OCI-LY7 (cell line): ENCODE results near the gene TIGD6. TPM values are rescaled to one million over a fixed set of nuclear protein-coding genes. Genes with fewer than 3 reads are reported as not detected.

Experiments used
- BruUV-seq: library from RNA; stranded (reverse); fragments of 400-500 nt; replicated peaks from 2 replicates; lab custom pipeline; 2021; lab: Mats Ljungman, UMichigan
- CTCF ChIA-PET: fragments of 300-600 bp; sonication (Branson Sonifier 250); formaldehyde crosslinking; loops from one replicate; lab custom pipeline; 2022; ENCODE audit warnings: antibody characterized with exemption; ENCODE audit not compliant: unreplicated experiment; lab: Charles Lee
- POLR2A ChIA-PET: fragments of 300-600 bp; sonication (Branson Sonifier 250); formaldehyde crosslinking; loops from one replicate; lab custom pipeline; 2022; ENCODE audit warnings: antibody characterized with exemption; lab: Charles Lee
- DNase-seq: peaks from one replicate; pipeline ENCODE4 v3.0.0-alpha.2; 2015; ENCODE audit warnings: low spot score
- H2AFZ ChIP-seq: fragments of 200-600 bp; sonication (generic), shearing (Covaris generic); 2 replicates; pipeline ENCODE4 v1.6.1; 2014; ENCODE audit warnings: mild to moderate bottlenecking, antibody characterized with exemption, low read length, moderate library complexity
- H3K27ac ChIP-seq: fragments of 200-600 bp; sonication (generic); 2 replicates; pipeline ENCODE4 v1.5.1; 2014; ENCODE audit warnings: mixed run types, low read depth, mild to moderate bottlenecking, moderate library complexity, low read length, inconsistent platforms; ENCODE audit not compliant: poor library complexity, severe bottlenecking
- H3K36me3 ChIP-seq: fragments of 200-600 bp; sonication (generic); 2 replicates; pipeline ENCODE4 v1.6.1; 2014; ENCODE audit warnings: mild to moderate bottlenecking, antibody characterized with exemption, low read length, moderate library complexity, mixed read lengths; ENCODE audit not compliant: insufficient read depth
- H3K4me1 ChIP-seq: fragments of 200-600 bp; sonication (generic); 2 replicates; pipeline ENCODE4 v1.5.1; 2014; ENCODE audit warnings: mild to moderate bottlenecking, low read length; ENCODE audit not compliant: insufficient read depth, poor library complexity, severe bottlenecking
- H3K4me2 ChIP-seq: fragments of 200-600 bp; sonication (generic); 2 replicates; pipeline ENCODE4 v1.6.1; 2014; ENCODE audit warnings: mild to moderate bottlenecking, low read length
- H3K4me3 ChIP-seq: fragments of 200-600 bp; sonication (generic); 2 replicates; pipeline ENCODE4 v1.5.1; 2014; ENCODE audit warnings: mild to moderate bottlenecking, low read depth, low read length; ENCODE audit not compliant: poor library complexity, severe bottlenecking
- H3K79me2 ChIP-seq: fragments of 200-600 bp; sonication (generic); 2 replicates; pipeline ENCODE4 v1.6.1; 2016; ENCODE audit warnings: low read depth, mild to moderate bottlenecking, low read length, moderate library complexity, mixed read lengths; ENCODE audit not compliant: insufficient read depth
- H3K9me2 ChIP-seq: fragments of 200-600 bp; sonication (generic); 2 replicates; pipeline ENCODE4 v1.6.1; 2016; ENCODE audit warnings: mild to moderate bottlenecking, low read length, mixed read lengths; ENCODE audit not compliant: insufficient read depth
- H3K9me3 ChIP-seq: fragments of 200-600 bp; sonication (generic); 2 replicates; pipeline ENCODE4 v1.6.1; 2014; ENCODE audit warnings: mild to moderate bottlenecking, mixed run types, low read length, mixed read lengths
- H4K20me1 ChIP-seq: fragments of 200-600 bp; sonication (generic); 2 replicates; pipeline ENCODE4 v1.6.1; 2014; ENCODE audit warnings: mild to moderate bottlenecking, antibody characterized with exemption, low read length, moderate library complexity, mixed read lengths; ENCODE audit not compliant: insufficient read depth
- EZH2phosphoT487 ChIP-seq: fragments of 200-600 bp; sonication (generic); IDR thresholded peaks from 2 replicates; pipeline ENCODE4 v1.6.1; 2018; ENCODE audit warnings: low read depth, borderline replicate concordance, mild to moderate bottlenecking, mixed run types, antibody characterized with exemption, low read length, moderate library complexity, mixed read lengths
- intact Hi-C: fragments of 100-400 bp; cut with micrococcal nuclease; formaldehyde crosslinking; loops from one replicate; pipeline ENCODE4 v1.10.0; 2022; ENCODE audit not compliant: unreplicated experiment
- total RNA-seq, 2 experiments: library from RNA; depleted of rRNA in 1 of 2; stranded (reverse); fragments of >200 nt in 1 of 2; shearing (Covaris generic) in 1 of 2; gene quantifications; 2 replicates each; pipeline ENCODE4 v1.2.3, GENCODE V29; 2014 to 2022
- TF ChIP-seq, protein P1 (sequence below): fragments of 200-600 bp; sonication (generic); conservative IDR thresholded peaks from 2 replicates; pipeline ENCODE4 v1.5.1; 2014; ENCODE audit warnings: mild to moderate bottlenecking, antibody characterized with exemption, low read length, moderate library complexity, mixed read lengths

The TIGD6 gene
- total RNA-seq, 2 experiments from 2014 or later = 3.4 to 4.6 TPM

GRCh38 chr5:149981206-149981605, 19.2 kb downstream of the TIGD6 start:
- no peak overlapping the region for H3K4me3 ChIP-seq
- H4K20me1 ChIP-seq = no peaks in the 10 kb centered on the region
- TF ChIP-seq, protein P1, sequence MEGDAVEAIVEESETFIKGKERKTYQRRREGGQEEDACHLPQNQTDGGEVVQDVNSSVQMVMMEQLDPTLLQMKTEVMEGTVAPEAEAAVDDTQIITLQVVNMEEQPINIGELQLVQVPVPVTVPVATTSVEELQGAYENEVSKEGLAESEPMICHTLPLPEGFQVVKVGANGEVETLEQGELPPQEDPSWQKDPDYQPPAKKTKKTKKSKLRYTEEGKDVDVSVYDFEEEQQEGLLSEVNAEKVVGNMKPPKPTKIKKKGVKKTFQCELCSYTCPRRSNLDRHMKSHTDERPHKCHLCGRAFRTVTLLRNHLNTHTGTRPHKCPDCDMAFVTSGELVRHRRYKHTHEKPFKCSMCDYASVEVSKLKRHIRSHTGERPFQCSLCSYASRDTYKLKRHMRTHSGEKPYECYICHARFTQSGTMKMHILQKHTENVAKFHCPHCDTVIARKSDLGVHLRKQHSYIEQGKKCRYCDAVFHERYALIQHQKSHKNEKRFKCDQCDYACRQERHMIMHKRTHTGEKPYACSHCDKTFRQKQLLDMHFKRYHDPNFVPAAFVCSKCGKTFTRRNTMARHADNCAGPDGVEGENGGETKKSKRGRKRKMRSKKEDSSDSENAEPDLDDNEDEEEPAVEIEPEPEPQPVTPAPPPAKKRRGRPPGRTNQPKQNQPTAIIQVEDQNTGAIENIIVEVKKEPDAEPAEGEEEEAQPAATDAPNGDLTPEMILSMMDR = no peak
- TF ChIP-seq EZH2phosphoT487 = no peak
- H3K4me2 ChIP-seq = no peak overlapping the region
- no peak overlapping the region for H2AFZ ChIP-seq
- no TSS peak for BruUV-seq
- no peaks in the 10 kb centered on the region for H3K9me3 ChIP-seq
- H3K9me2 ChIP-seq = no peaks in the 10 kb centered on the region
- ChIA-PET CTCF (no interaction called here), POLR2A (no interaction called here)
- no peaks in the 10 kb centered on the region for H3K79me2 ChIP-seq
- no peaks in the 10 kb centered on the region for H3K4me1 ChIP-seq
- DNase-seq = no peak
- no peaks in the 10 kb centered on the region for H3K36me3 ChIP-seq
- intact Hi-C loops = no loop called here
- H3K27ac ChIP-seq = no peak overlapping the region

DNA sequence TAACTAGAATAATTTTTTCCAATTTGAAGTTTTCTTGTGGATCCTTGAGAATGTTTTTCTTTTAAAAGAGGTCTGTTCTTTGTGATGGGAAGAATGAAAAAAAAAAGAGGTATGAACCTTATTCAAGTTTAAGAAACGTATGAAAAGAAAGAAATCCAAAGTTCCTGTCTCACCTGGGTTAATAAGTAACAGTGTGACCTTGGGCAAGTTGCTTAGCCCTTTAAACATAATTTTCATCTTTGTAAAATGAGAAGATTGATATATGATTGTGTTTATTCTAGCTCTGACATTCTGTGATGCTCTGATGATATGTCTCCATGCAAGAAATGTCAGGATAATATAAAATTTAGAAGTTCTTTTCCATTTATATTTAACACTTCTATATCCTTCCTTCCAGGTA, 20.6 kb downstream of the TIGD6 start:
- H4K20me1 ChIP-seq = no peaks in the 10 kb centered on the region
- H3K79me2 ChIP-seq = no peaks in the 10 kb centered on the region
- ChIA-PET CTCF (no interaction called here), POLR2A (interaction anchor here (0.9 kb wide), 1 partner anchor 9 kb away, joined by 3 read pairs; no protein-coding TSS in a partner anchor)
- intact Hi-C loops = no loop called here
- TF ChIP-seq EZH2phosphoT487 = no peak
- TF ChIP-seq, protein P1 = no peak
- H3K9me2 ChIP-seq = no peaks in the 10 kb centered on the region
- no TSS peak for BruUV-seq
- no peak overlapping the region for H3K4me2 ChIP-seq
- DNase-seq = no peak
- H3K4me1 ChIP-seq = no peaks in the 10 kb centered on the region
- no peaks in the 10 kb centered on the region for H3K9me3 ChIP-seq
- H3K27ac ChIP-seq = no peak overlapping the region
- no peaks in the 10 kb centered on the region for H3K36me3 ChIP-seq
- no peak overlapping the region for H3K4me3 ChIP-seq
- H2AFZ ChIP-seq = no peak overlapping the region

GRCh38 chr5:149975409-149975808, 25.0 kb downstream of the TIGD6 start:
- no peaks in the 10 kb centered on the region for H3K4me1 ChIP-seq
- BruUV-seq = no TSS peak
- H3K9me2 ChIP-seq = no peaks in the 10 kb centered on the region

More at GRCh38 chr5:149975409-149975808, 25.0 kb downstream of the TIGD6 start:
- ChIA-PET CTCF (no interaction called here), POLR2A (interaction anchor here (0.7 to 1.0 kb wide), 3 partner anchors 79 to 492 kb away, joined by 3 to 5 read pairs (median 5); no protein-coding TSS in a partner anchor)
- Histone ChIP-seq H3K36me3 (no peaks in the 10 kb centered on the region), H3K27ac (no peak overlapping the region), H2AFZ (no peak overlapping the region), H3K9me3 (no peaks in the 10 kb centered on the region), H3K79me2 (no peaks in the 10 kb centered on the region), H3K4me3 (no peak overlapping the region), H3K4me2 (no peak overlapping the region), H4K20me1 (no peaks in the 10 kb centered on the region)
- intact Hi-C loops = no loop called here
- DNase-seq = no peak
- TF ChIP-seq EZH2phosphoT487 = no peak
- TF ChIP-seq, protein P1 = no peak
